NCI-H2107 (cell line): Measurements from ENCODE around the gene GAD2.
"Not testable (repeated sequence)": the region's sequence is repeated elsewhere in the genome, so short reads cannot be mapped to it uniquely, and the experiment has no call there.

ENCODE experiments used
- DNase-seq: peaks from one replicate; lab custom pipeline; 2025; lab: John Stamatoyannopoulos, UW

Gene GAD2

DNA sequence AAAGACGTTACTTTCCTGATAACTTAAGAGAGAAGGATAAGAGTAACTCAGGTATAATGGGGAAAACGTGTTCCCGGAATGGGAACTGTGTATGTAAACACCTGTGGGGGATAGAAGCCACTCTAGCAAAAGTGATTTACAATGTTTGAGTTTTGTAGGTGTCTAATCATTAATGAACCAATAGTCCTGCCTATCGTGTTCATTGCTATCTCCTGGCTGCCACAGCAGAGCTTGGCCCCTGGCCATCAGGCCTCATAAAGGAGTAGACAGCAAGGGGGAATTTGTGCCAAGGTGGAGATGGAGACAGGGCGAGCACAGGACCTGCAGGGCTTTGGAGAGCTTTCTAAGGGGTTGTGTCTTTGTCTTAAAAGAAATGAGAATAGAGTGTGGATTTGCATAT, 102.1 kb downstream of the GAD2 start:
- no peak for DNase-seq

DNA sequence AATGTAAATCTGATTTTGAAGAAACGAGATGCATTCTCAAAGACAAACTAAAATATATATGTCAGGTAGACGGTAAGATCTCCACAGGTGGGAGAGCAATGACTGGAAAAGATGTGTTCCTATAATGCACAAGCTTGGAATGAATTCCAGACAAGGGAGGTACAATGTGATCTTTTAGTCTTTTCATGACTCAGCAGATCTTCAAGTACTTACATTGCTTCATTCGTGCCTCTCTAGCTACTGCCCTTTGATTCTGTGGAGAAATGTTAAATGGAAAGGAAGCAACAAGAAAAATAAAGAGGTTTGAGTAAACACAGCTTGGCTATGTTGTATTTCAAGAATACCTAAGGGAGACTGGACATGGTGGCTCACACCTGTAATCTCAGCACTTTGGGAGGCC, 106.6 kb downstream of the GAD2 start:
- DNase-seq = no peak

DNA sequence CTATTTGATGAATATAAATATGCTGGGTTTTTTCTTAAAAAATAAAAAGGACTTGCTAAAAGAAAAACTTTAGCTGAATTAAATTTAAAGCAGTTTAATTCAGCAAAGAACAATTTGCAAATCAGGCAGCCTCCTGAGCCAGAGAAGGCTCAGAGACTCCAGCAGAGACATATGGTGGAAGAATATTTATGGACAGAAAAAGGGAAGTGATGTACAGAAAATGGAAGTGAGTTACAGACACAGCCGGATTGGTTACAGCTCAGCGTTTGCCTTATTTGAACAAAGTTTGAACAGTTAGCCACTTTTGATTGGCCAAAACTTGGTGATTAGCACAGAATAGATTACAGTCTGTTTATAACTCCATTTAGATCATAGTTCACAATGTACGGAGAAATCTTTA, 110.3 kb downstream of the GAD2 start:
- DNase-seq = no peak

DNA sequence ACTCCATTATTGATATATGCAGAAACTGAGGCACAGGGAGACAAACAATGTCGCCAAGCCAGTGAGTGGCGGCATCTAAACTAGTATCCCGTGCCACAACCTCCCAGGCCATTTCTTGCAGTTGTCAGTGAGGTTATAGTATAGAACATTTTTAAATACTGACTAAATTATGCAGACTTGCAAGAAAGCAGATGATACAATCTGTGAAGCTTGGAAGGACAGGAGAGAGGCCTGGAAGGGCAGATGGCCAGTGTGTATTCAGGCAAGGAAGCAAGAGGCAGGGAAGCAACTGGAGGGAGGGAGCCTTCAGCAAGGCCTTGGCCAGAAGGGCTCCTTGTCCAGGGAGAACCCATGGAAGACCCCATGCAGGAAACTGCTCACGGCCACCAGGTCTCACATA, 111.2 kb downstream of the GAD2 start:
- DNase-seq = no peak

DNA sequence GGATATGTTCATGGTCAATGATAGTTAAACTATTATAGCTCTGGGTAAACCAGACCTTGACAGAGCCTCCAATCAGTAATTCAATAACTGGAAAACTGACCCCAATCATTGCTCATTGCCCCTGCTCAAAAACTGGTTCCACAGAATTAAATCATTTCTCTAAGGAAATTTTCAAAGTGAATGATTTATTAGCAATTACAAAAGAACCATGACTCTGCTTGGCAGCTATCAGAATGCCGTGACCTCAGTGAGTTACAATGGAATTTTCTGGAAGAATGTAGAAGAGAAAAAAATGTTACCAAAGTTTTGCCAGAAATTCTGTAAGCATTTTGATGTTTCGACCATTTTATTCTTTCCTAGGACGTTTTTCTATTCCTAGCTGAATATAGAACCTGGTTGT, 114.8 kb downstream of the GAD2 start:
- no peak for DNase-seq

DNA sequence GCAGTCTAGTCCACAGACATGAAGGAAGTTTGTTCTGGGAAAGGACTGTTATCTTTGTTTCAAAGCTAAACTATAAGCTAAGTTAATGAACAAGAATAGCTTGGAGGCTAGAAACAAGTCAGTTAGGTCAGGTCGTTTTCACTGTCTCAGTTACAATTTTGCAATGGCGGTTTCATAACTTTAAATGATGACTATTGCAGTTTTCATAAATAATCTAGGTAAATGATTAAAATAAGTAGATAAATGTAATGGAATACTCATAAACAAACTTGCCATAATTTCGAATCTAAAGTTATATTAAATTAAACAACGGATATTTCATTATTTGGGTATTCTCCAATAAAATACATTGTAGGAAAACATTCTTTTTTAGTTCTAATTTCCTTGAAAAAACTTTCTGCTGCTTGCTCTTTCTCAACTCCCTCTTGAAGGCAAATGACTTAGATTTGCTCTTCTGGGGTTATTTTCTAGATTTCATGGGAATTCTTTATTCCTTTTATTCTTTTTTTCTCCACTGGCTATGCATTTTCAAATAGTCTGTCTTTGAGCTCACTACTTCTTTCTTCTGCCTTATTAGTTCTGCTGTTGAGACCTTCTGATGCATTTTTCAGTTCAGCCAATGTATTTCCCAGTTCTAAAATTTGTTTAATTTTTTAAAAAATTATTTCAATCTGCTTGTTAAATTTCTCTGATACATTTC, 117.8 kb downstream of the GAD2 start:
- no peak for DNase-seq

DNA sequence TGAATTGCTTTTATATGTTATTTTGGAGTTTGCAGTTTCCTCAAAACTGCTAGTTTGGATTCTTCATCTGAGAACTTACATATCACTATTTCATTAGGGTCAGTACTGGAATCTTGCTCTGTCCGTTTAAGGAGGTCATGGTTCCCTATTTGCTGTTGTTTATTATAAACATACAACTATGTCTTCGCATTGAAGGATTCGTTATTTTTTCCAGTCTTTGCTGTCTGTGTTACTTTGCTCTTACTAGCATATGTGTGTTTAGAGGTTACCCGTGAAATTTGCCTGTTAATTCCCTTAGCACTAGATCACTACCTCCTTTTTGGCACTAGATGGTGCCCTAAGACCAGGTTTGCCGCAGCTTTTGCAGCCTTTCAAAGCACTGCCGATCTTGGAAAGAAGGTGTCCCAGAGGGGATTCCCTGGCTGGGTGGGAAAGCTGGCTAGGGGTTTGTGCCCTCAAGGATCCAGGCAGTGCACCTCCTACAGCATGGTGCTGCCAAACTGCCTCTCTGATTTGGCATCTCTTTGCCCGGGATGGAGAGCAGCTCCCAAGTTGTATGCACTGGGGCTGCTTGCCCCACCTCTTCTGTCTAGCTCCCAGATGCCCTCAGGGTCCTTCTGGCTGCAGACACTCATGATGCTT, 118.5 kb downstream of the GAD2 start:
- peak; percentile 8 for DNase-seq

DNA sequence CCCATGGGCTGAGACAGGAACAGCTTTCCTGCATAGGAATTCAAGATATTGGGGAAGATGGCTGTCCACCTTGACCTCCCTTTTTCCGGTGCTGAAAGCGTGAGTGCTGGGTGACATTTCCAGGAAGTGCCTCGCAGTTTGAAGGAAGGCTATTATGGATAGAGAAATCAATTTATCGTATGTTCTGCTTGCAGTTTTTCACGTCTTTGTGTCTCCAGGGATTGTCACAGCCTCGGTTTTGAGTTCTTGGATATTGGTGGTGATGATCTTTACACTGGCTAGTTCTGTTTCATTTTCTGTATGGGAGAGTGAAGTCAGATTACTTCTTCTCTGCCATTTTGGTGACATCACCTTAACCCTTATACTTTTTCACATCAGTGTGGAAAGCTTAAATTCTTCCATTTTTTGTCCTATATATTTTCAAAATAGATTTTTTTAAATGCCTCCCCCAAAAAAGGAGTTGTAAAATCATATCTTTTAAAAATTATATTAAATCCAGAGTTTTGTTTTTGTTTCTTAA, 119.1 kb downstream of the GAD2 start:
- no peak for DNase-seq

DNA sequence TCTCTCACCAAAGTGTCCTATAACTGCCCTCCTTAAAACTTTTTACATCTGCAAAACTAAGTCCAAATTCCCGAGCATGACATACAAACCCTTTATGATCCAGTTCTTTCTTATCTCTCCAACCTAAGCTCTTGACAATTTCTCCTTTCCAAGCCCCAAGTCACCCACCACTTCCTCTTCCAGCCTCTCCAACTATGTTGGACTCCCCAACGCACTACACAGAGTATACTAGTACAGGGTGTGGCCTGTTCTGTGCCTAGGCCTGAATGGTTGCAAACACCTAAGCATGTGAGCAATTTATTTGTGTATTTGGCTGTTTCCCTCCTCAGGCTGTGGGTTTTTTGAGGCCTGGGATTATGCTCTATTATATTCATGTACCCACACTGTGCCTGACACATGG, 120.4 kb downstream of the GAD2 start:
- DNase-seq = no peak

DNA sequence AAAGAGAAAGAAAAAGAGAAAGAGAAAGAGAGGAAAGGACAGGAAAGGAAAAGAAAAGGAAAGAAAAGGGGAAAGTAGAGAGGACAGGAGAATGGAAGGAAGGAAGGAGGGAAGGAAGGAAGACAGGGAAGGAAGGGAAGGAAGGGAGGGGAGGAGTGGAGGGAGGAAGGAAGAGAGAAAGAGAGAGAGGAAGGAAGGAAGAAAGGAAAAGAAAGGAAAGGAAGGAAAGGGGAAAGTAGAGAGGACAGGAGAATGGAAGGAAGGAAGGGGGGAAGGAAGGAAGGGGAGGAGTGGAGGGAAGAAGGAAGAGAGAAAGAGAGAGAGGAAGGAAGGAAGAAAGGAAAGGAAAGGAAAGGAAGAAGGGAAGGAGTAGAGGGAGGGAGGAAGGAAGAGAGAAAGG, 125.1 kb downstream of the GAD2 start:
- no peak for DNase-seq

DNA sequence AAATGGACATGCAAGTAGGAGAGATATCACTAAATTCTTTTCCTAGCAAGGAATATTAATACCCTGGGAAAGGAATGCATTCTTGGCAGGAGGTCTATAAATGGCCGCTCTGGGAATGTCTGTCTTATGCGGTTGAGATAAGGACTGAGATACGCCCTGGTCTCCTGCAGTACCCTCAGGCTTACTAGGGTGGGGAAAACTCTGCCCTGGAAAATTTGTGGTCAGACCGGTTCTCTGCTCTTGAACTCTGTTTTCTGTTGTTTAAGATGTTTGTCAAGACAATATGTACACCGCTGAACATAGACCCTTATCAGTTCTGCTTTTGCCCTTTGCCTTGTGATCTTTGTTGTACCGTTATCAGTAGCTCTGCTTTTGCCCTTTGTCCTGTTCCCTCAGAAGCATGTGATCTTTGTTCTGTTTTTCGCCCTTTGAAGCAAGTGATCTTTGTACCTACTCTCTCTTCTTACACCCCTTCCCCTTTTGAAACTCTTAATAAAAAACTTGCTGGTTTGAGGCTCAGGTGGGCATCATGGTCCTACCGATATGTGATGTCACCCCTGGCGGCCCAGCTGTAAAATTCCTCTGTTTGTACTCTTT, 132.3 kb downstream of the GAD2 start:
- DNase-seq = not testable (repeated sequence)
